Measurements from ENCODE around the gene NRG4.
"Not testable (repeated sequence)": the region's sequence is repeated elsewhere in the genome, so short reads cannot be mapped to it uniquely, and the experiment has no call there.

NRG4 gene

GRCh38 chr15:75925440-75925839 lies 86.8 kb downstream of the NRG4 start:
- DNase-seq = no peak

- no peak for DNase-seq
Measured at GRCh38 chr15:75924576-75924975, 87.6 kb downstream of the NRG4 start.

DNA sequence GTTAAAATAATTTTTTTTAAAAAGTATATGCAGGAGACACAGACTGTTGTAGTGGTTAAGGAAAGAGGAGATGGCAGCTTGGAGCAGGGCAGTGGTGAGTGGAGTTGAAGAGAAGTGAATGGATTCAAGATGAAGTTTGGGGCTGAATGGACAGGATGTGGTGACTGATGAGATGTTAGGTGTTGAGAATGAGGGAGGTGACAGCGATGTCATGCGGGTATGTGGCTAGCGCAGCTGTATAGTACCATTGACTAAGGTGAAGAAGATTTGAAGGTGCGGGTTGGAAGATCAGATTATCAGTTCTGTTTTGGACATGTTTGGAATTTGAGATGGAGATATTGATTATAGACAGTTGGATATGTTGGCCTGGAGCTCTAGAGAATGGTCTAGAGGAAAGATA lies 88.5 kb downstream of the NRG4 start:
- no peak for DNase-seq

GRCh38 chr15:75921732-75922703 lies 90.2 kb downstream of the NRG4 start:
- DNase-seq = peak; percentile 66

DNA sequence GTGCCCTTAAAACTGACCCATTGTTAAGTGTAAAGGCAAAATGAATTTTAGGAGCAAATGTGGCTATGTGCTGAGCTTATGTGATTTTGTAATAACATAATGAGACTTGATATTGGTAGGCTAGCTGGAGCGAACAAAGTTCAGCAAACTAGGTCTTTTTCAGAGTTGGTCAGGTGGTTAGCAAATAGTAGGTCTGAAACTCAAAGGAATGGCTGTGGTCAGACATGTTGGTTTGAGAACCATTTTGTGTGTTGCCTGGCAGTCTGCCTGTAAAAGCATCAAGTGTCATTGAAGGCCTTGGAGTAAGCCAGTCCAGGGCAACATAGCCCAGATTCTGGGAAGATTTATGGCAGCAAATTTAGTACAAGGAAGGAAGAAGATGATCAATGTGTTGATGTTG lies 92.1 kb downstream of the NRG4 start:
- DNase-seq = no peak

DNA sequence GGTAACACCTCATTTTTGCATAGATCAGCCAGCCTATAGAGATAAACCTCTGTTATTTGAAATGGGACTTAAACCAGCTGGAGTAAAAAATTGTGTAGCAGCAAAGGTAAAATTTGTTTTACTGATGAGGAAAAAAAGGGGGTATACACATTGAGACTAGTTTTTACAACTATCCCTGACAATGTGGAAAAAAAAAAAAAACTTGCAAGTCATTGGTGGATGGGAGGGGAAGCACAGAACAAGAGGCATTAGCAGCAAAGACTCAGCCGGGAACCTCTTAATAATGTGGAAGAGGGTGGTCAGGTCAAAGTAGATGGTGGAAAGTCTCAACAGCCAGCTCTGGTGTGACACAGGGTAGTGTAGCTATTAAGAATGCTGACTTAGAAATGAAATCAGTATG lies 94.1 kb downstream of the NRG4 start:
- no peak for DNase-seq

DNA sequence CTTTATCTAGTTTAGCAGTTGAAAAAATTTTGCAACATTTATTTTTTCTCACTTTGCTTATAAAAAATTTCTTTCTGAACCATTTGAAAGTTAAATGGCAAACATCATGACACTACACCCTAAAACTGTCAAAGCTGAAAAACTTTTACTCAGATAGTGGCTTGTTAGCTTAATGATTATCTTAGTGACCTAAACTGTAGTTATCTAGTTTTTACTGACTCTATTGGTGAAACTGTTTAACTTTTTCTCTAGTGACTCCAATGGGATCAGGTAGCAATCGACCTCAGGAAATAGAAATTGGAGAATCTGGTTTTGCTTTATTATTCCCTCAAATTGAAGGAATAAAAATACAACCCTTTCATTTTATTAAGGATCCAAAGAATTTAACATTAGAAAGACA lies 95.2 kb downstream of the NRG4 start:
- DNase-seq = no peak

DNA sequence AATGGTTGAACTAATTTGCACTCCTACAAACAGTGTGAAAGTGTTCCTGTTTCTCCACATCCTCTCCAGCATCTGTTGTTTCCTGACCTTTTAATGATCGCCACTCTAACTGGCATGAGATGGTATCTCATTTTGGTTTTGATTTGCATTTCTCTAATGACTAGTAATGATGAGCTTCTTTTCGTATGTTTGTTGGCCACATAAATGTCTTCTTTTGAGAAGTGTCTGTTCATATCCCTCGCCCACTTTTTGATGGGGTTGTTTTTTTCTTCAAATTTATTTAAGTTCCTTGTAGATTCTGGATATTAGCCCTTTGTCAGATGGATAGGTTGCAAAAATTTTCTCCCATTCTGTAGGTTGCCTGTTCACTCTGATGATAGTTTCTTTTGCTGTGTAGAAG lies 101.9 kb downstream of the NRG4 start:
- not testable (repeated sequence) for DNase-seq

GRCh38 chr15:75905231-75905630 lies 107.0 kb downstream of the NRG4 start:
- no peak for DNase-seq

- peak; percentile 91 for DNase-seq
Measured at GRCh38 chr15:75903331-75904239, 108.6 kb downstream of the NRG4 start, which contains the start of gene FBXO22. TSS of gene FBXO22 (plus strand) at chr15:75903878. CDS start at chr15:75903964, 86 bp downstream.

- DNase-seq = peak; percentile 17
Measured at GRCh38 chr15:75902129-75902557, 110.1 kb downstream of the NRG4 start.

DNA sequence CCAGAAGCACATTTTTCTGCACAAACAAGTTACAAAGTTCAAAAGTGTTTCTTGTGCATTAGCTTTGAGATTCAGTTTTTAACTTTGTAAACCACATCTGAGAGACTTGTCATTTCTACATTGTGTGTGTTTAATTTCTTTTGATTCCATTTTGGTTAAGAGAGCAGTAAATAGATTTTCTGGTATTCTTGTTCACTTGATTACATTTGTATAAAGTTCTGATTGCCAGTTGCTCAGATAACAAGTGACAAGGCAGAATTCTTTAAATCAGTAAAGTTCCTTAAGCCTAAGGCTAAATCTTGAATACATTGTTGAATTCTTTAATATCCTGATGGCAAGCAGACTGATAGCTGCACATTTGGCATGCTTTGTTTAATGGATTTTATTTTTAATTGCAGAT lies 111.6 kb downstream of the NRG4 start:
- DNase-seq = no peak

DNA sequence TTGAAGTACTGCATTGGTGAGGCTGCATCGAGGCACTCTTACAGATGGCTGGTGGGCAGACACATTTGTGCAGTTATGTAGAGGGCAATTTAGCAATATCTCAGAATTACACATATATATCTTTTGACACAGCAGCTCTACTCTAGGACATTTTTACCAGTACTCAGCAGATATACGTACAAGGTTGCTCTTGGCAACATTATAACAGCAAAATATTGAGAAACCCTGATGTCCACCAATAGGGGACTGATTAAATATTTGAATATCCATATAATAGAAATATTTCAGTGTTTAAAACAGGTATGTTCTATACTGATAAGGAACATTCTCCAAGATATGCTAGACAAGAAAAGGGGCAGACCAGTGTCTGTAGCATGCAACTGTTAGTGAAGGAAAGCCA lies 116.5 kb downstream of the NRG4 start:
- no peak for DNase-seq

GRCh38 chr15:75891895-75892294 lies 120.3 kb downstream of the NRG4 start:
- DNase-seq = peak; percentile 89
